ENCODE measurements around the gene ANKRD10.
"Not testable (repeated sequence)": the region's sequence is repeated elsewhere in the genome, so short reads cannot be mapped to it uniquely, and the experiment has no call there.

Gene ANKRD10

DNA sequence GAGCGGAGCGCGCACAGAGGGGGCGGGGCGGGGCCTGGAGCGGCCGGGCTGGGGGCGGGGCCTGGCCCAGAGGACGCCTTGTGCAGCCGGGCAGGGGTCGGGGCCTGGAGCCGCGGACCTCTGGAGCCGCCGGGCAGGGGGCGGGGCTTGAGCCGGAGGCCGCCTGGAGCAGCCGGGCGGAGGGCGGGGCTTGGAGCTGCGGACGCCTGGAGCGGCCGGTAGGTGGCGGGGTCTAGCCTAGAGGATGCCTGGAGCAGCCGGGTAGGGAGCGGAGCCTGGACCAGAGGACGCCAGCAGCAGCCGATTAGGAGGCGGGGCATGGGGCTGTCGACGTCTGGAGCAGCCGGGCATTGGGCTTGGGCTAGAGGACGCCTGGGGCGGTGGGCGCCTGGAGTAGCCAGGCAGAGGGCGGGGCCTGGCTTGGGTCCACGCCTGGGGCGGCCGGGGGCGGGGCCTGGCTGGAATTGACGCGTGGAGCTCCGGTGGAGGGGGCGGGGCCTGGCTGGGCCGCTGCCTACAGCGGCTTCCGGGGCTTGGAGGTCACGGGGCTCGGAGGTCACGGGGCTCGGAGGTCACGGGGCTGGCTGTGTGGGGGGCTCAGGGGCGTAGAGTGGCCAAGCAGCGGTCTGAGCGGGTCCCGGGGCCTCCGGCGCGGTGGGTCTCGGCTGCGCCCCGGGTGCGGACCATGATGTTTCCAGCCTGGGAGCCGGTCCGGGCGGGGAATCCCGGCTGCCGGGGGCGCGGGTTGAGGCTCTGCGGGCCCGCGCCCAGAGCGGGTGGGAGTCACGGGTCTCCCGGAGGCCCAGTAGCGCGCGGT lies at the start of gene ANKRD10:
Gene ANKRD10, minus strand, starts transcription at position 13 of the 817 bp plus-strand sequence. CDS start 135 bp downstream, outside the sequence.
- peak; percentile 76 to 91 for DNase-seq (ENCODE audit: extremely low read depth in 1 of 2, low read depth in 1 of 2)

DNA sequence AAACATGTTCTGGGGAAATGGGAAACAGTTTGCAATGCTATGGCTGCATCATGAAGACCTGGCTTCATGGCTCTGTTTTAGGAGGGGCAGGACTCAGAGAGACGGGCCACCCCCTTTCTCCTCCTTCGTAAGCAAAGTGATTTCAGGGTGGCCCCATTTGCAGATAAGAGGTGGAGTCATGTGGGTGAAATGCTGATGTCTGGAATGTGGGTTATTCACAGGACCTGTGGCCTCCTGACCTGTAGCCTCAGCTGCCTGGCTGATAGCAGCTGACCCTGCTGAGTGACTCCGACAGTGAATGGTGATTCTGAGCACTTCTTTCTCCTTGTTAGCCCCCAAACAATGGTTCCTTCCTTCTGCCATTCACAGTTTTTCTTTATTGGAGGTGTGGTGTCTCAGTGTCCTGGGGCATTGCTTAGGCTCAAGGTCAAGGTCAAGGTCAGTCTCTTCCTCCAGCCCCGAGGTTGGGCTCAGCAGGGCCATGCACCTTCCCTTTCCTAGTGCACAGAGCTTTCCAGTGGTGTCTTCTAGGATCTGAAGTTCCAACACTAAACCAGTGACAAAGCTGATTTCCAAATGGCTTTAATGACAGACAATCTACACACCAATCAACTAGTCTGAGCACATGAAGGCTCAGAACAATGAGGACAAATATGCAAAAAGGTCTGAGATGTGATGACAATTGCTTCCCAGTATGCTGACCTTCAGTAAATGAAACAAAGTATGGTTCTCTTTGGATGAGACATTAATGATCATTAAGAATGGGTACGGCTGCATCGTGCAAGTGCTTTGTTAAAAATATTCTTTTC lies 49.6 kb upstream of the ANKRD10 start:
- DNase-seq (ENCODE audit: extremely low read depth in 1 of 2, low read depth in 1 of 2): no peak

DNA sequence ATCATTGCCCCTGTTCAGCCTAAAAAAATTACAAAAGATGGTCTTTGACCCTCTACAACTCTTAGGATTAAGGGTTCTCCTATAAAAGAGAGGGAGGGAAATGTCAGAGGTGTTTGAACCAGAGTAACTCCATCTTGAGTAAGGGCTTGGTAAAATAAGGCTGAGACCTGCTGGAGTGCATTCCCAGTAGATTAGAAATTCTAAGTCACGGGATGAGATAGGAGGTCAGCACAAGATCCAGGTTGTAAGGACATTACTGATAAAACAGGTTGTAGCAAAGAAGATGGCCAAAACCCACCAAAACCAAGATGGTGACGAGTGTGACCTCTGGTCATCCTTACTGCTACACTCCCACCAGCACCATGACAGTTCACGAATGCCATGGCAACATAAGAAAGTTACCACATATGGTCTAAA lies 48.7 kb upstream of the ANKRD10 start:
- DNase-seq (ENCODE audit: extremely low read depth in 1 of 2, low read depth in 1 of 2): no peak

DNA sequence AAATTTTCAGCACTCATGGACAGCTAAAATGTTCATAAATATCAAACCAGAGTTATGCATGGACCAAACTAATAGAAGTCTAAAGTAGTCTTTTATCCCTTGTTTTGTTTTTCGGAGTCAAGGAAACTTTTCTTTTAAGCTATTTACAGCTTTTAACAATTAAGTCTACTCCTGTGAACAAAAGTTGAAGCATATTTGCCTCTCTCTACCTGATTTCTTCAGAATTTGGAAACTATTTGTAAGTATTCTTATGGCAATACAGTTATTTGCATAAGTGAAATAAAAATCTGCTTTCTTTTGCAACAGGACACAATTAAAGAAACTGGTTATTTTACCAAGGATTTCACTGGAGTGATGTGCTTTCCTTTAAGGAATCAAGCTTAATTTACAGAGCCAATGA lies 47.1 kb upstream of the ANKRD10 start:
- no peak for DNase-seq (ENCODE audit: extremely low read depth in 1 of 2, low read depth in 1 of 2)

DNA sequence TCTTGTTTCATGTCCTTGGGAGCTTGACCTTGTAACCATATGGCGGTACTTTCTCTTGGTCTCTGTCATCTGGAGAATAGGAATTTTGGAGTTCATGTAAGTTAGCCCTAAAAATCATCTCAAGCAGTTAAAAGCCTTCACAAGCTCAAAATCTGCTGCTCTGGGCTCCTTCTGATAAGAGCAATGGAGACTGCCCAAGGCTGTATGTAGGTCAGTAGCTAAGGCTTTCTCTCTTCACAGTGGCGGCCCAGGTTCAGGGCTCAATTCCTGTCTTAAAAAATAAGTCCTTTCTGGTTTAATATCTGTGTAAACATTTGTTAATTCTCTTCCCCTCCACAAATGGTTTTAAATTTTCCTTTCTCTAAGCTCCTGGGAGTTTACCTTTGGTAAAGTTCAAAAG lies 45.3 kb upstream of the ANKRD10 start:
- no peak for DNase-seq (ENCODE audit: extremely low read depth in 1 of 2, low read depth in 1 of 2)

DNA sequence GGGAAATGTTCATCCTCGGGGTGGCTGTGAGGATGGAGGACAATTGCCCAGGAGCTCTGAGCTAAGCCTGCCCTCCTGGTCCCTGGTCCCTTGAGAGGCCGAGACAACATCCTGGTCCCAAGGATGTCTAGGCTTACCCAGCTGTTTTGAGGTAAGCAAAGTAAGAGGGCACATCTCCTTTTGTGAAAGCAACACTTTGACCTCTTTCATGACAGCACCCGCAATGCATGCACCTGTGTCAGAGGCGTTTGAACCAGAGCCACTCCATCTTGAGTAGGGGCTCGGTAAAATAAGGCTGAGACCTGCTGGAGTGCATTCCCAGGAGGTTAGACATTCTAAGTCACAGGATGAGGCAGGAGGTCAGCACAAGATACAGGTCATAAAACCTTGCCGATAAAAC lies 43.1 kb upstream of the ANKRD10 start:
- DNase-seq (ENCODE audit: extremely low read depth in 1 of 2, low read depth in 1 of 2): no peak

DNA sequence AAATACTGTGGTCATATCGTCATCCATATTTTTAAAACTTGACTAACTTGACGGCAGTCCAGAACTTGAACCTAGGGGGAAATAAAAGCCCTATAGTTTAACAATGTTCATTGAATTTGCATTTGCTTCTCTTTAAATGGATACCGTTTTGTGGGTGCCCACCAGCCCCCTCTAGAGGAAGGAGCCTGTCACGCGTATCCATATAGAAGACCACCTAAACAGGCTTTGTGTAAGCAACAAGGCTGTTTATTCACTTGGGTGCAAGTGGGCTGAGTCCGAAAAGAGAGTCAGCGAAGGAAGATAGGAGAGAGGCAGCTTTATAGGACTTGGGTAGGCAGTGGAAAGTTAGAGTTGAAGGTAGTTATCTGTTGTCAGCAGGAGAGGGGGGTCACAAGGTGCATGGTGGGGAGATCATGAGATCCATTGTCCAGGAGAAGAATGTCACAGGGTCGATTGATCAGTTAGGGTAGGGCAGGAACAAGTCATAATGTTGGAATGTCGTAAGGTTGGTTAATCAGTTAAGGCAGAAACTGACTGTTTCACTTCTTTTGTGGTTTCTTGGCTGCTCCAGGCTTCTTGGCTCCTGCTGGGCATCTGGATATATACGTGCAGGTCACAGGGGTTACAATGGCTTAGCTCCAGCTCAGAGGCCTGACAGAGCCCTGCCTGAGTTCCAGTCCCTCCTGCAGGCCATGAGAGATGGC lies 42.5 kb upstream of the ANKRD10 start:
- DNase-seq (ENCODE audit: extremely low read depth in 1 of 2, low read depth in 1 of 2): no peak

DNA sequence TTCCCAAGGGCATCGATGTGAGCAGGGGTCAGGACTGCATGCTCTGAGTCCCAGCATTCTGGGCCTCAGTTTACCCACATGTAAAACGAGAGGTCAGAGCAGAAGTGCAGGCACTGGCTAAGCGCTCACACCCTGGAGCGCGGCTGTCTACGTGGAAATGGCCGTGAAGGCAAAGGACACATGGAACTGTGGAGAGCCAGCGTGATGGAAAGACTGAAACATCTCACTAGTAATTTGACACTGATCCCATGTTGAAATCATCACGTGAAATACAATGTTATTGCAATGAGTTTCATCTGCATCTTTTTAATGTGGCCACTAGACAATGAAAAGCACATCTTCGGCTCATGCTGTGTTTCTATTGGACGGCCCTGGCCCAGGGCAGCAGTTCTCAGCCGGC lies 41.3 kb upstream of the ANKRD10 start:
- DNase-seq (ENCODE audit: extremely low read depth in 1 of 2, low read depth in 1 of 2): not testable (repeated sequence)

DNA sequence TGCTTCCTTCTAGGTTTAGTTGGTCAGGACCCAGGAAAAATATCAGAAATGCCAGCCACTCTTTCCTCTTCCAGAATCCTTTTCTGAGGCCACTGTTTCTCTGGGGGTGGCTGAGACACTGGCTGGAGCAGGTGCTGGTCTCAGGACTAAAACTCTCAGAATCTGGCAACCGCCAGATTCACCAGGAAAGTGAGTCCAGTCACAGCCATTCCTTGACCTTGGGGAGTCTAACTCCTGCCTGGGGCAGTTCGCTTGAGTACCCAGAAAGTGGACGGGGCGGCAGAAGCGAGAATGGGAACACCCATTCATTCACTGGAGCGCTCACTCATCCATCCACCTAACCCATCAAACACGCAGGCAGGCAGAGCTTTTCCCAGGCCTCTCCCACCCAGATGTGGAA lies 40.7 kb upstream of the ANKRD10 start:
- not testable (repeated sequence) for DNase-seq (ENCODE audit: extremely low read depth in 1 of 2, low read depth in 1 of 2)

DNA sequence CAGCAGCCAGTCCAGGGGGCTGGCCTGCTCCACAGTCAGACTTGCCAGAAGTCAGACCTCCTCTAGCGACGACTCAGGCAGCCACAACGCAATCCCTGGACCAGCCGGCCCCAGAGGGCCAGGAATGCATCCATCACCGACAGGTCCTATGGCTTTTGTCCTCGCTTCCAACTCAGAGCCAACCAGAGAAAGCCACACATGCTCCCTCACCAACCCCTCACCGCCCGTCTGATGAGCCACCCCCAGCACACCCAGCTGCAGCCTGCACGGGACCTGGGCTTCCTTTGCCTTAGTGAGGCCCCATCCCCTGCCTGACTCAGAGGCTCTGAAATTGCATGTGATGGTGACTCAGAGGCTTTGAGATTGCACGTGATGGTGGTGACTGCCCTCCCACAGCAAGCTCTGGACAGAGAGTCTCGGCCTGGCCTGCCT lies 40.2 kb upstream of the ANKRD10 start:
- not testable (repeated sequence) for DNase-seq (ENCODE audit: extremely low read depth in 1 of 2, low read depth in 1 of 2)

DNA sequence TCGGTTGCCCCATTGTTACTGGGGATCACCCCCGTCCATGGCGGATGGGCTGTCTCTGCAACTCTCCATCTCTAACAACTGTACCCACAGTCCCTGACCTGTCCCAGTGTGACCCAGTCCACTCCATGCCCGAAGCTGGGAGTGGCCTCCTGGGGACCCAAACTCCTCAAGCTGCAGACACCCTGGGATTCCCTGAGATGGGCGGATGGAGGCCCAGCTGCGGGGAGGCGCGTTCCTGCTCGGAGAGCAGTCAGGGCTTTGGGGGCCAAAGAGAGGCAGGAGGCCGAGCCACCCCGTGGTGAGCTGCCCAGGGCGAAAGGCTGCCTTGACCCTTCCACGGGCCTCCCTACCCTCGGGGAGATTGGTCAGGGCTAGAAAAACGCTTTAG lies 39.7 kb upstream of the ANKRD10 start:
- not testable (repeated sequence) for DNase-seq (ENCODE audit: extremely low read depth in 1 of 2, low read depth in 1 of 2)

DNA sequence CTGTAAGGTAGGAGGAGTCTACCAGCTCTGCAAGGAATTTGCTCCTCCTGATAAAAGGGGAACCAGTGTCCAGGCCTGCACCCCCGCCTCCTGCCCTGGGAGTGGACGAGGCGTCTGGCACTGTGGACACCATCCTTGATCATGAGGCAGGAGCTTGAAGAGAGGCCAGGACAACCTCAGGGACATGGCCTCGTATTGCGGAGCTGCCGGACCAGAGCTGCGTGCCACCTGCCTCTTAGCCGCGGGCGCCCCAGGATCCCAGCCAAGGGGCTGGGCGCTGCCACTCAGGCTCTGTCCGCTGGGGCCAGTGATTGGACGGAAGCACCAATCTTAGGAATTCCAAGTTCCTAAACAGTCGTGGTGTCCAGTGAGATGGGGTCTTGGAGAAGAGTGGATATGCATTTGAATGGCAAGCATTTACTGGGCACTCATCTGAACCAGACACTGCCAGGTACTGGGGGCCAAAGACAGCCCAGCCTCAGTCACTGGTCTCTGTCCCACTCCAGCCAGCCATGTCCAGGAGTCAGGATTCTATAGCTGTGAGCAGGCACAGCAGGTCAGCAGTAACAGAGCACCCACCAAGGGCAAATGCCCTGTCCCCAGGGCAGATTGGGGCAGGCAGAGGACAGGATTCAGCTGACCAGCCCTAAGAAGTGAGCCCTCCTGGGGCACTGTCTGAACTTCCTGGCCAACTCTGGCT lies 39.1 kb upstream of the ANKRD10 start:
- DNase-seq (ENCODE audit: extremely low read depth in 1 of 2, low read depth in 1 of 2): no peak

DNA sequence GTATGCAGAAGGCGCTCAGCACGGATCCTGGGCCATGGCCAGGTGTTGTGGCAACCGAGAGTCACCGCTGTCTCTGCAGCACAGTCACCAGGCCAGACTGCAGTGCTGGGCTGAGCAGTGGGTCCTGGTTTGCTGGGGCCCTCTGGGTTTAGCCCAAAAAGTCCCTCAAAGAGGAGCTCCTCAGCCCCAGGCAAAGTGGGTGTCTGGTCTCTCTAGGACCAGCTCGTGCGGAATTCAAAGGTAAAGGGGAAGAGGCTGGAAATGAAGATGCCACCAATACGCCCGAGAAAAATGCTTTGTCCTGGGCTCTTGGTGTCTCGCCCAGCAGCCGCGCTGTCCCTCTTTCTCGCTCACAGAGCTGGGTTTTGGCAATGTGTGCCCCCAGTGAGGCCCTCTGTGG lies 38.5 kb upstream of the ANKRD10 start:
- DNase-seq (ENCODE audit: extremely low read depth in 1 of 2, low read depth in 1 of 2): no peak

DNA sequence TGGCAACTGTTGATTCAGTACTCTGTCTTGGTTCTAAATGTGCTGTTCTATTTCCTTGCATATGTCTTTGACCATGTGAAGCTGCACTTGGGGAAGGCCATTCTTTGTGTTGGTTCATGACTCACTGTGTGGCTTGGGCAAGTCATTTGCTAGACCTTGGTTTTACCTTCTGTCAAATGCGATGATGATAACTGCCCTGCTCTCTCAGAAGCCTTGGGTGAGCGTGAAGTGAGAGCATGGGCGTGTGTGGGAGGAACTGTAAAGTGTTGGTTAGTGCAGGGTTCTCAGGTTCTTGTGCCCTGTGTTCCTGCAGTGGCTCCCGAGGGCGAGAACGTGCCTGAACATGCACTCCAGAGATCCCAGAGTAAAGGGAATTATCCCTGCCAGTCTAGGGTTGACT lies 37.3 kb upstream of the ANKRD10 start:
- DNase-seq (ENCODE audit: extremely low read depth in 1 of 2, low read depth in 1 of 2): not testable (repeated sequence)

DNA sequence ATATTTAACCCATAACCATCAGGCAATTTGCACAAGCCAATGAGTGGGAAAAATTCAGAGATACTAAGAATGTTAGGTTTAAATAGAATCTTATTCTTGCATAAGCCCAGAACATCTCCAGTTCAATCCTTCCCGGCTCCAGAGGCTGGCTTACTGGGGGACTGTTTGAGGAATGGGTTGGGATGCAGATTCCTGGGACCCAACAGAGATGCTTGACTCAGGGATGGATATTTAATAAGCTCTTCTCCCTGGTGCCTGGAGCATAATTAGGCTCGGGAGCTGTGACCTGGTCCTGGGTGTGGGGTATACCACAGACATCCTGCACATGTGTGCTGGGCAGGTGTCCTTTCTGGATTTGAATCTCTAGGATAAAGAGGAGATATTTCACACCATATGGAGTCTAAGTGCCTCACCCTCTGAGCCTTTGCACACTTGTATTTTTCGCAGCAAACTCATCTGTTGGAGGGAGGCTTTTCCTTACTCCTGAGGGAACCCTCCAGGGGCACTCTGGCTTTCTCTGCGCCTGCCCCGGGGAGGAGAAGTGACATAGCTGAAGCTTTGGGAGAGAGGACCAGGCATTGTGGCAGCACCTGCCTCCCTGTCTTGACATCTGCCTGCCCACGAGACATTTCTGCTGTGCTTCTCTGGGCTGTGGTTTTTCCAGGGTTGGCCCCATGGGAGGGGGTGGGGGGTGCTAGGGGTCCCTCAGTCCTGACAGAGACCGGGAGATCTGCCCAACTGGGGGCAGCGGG lies 36.1 kb upstream of the ANKRD10 start:
- no peak for DNase-seq (ENCODE audit: extremely low read depth in 1 of 2, low read depth in 1 of 2)

DNA sequence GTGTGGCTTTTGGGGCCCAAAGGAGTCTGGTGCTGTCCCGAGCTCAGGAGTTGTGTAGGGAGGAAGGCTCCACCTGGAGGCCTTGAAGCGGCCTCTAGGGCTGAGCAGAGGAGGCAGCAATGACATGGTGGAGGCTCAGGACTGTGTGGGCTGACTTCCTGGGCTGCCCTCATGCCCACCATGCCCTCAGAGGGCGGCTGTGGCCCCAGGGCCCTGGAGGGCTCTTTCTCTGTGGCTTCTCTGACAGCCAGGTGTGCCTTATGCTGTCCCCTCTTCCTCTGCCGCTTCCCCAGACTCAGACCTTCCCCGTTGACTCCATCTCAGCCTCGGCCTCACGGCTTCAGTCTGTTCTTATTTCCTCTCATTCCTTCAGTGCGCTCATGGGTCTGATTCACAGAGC lies 35.5 kb upstream of the ANKRD10 start:
- DNase-seq (ENCODE audit: extremely low read depth in 1 of 2, low read depth in 1 of 2): no peak

DNA sequence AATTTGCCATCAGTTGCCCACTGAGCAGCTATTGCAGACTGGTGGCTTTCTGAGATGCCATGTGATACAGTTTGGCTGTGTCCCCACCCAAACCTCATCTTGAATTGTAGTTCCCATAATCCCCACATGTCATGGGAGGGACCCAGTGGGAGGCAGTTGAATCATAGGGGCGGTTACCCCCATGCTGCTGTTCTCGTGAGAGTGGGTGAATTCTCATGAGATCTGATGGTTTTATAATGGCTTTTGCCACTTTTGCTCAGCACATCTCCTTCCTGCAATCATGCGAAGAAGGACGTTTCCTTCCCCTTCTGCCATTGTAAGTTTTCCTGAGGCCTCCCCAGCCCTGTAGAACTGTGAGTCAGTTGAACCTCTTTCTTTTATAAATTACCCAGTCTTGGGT lies 34.8 kb upstream of the ANKRD10 start:
- no peak for DNase-seq (ENCODE audit: extremely low read depth in 1 of 2, low read depth in 1 of 2)

DNA sequence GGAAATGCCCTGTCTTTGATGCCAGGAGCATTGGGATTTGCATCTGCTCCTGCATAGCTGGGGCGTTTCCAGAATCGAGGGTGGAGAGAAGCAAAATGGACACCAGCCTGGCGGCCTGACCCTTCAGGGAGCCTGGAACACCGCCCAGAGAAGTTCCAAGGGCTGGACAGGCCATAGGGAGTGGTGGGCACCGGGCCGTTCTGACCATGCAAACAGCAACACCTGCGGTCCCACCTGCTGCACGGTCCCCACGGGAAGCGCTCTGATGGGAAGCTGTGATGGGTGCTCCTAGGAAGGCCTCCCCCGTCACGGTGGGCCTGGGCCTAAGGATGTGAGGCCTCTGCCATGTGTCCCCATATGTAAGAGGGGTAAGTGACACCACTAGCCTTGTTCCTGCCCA lies 34.2 kb upstream of the ANKRD10 start:
- no peak for DNase-seq (ENCODE audit: extremely low read depth in 1 of 2, low read depth in 1 of 2)

DNA sequence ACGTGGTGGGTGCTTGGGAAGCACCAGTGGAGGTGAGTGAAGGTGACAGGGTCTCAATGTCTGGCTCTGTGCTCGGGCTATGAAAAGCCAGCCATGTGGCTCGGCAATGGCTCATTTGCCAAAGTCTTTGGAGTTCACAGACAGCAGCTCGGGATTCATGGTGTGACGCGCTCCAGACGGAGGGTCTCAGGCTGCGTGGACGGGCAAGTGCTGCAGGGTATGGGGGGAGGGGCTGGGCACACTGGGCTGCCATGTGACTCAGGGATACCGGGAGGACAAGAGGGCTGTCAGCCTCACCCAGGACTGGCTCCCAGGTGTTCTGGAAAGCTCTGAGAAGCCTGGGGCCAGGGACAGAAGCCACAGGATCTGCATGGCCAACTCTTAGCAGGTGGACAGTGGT lies 32.5 kb upstream of the ANKRD10 start:
- not testable (repeated sequence) for DNase-seq (ENCODE audit: extremely low read depth in 1 of 2, low read depth in 1 of 2)

DNA sequence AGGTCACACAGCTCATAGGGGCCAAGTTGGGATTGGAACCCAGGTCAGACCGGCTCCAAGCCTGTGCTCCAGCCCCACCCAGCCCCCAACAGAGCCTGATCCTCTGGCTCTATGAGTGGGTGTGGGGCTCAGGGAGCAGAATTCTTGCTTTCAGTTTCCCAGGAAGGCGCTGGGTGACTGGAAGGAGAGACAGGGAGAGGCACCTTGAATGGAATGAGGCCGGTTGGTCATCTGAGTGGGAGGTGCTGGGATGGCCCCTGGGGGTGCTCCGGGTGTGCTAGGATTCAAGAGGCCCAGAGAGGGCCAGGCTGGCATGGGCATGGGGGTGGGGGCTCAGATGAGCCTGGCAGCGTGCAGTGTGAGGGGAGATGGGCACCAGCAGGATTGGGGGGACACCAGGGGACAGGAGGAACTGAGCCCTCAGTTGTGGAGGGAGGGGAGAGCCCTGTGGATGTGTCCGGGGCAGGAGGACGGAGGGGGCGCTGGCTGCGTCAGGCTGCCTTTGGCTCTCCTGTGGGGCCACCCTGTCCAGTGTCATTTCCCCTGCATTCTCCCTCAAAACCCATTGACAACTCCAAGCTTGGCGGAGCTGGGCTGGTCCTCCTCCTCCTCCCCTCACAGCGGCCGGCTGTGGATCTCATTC lies 31.2 kb upstream of the ANKRD10 start:
- DNase-seq (ENCODE audit: extremely low read depth in 1 of 2, low read depth in 1 of 2): no peak

All from activated CD8-positive, alpha-beta memory T cell treated with anti-CD3 and anti-CD28 coated beads for 1 hour (primary cell).